Bone marrow (tissue), 2 donors: ENCODE data around the gene CIZ1.
"Not testable (repeated sequence)": the region's sequence is repeated elsewhere in the genome, so short reads cannot be mapped to it uniquely, and the experiment has no call there.

Experiments
- DNase-seq, 2 donors: peaks; one replicate each; lab custom pipeline; 2025; lab: John Stamatoyannopoulos, UW

The CIZ1 gene

GRCh38 chr9:128145951-128146351 is 45.4 kb downstream of the CIZ1 start:
- no peak for DNase-seq

GRCh38 chr9:128145536-128145935 is 45.8 kb downstream of the CIZ1 start:
- DNase-seq, result no peak

- DNase-seq, result no peak
Measured at GRCh38 chr9:128144239-128145181, 46.9 kb downstream of the CIZ1 start.

DNA sequence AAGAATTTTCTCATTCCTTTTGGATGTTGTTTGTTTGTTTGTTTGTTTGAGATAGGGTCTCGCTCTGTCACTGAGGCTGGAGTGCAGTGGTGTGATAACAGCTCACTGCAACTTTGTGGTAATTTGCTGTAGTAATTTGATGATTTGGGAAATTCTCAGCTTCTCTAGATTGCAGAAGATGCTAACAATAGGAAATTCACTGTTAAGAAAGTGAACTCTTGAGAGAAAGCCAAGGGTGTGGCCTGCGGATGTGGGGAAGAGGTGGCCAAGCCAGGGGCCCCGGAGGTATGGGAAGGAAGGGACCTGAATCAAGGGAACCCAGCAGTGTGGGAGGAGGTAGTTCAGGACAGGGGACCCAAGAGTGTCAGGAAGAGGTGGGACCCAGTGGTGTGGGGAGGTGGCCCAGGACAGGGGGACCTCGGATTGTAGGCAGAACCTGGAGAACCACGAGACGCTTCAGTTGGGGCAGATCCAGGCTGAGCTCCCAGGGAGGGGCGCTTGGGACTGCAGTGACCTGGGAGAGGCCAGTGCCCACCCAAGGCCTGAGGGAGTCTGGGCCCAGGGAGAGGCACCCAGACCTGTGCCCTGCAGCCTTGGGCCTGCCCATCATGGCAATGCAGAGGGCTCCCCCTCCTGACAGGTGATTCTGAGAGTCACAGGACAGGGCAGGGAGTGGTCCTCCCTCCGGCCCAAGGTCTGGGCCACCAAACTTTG is 47.7 kb downstream of the CIZ1 start:
- no peak for DNase-seq

DNA sequence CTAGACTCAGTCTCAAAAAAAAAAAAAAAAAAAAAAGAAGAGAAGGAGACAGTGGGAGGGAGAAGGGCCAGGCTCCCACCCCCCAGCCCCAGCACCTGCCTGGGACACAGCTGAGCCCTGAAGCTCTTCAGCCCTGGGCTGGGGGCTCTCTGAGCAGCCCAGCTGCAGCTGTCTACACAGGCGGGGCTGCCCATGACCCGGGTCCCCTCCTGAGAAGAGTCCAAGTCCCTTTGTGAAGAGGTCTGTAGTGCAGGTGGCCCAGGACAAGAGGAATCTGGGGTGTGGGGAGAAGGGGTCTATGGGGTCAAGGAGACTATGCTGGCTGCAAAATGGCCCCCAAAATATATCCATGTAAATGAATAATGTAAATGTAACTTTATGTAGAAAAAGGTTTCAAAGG is 48.8 kb downstream of the CIZ1 start:
- DNase-seq, result no peak

GRCh38 chr9:128142061-128142460 is 49.3 kb downstream of the CIZ1 start:
- DNase-seq, result no peak

DNA sequence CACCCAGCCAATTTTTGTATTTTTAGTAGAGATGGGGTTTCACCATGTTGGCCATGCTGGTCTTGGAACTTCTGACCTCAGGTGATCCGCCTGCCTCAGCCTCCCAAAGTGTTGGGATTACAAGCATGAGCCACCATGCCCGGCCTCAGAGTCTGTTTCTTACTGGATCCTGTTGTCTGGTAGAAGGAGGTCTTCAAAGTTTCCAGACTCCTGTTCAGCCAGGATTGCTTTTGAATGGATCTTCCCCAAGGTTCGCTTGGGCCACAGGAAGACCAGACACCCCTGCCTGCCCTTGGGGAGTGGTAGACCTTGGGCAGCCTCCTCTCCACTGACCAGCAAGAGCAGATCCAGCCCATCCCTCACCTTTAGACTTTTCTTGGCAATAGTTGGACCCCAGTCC is 49.8 kb downstream of the CIZ1 start:
- DNase-seq, result no peak

DNA sequence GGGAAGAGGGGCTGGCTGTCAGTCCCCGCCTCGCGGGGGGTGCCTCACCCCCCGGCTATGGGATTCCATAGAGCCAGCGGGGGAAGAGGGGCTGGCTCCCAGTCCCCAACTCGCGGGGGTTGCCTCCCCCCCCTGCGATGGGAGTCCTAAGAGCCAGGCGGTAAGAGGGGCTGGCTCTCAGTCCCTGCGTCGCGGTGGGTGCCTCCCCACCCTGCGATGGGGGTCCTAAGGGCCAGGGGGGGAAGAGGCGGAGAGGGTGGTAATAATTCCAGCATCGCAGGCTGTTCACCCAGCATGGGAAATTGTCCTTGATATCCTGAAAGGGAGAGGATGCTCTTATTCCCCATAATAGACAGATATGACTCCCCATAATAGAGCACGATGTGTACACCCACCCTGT is 51.8 kb downstream of the CIZ1 start:
- DNase-seq, result no peak

DNA sequence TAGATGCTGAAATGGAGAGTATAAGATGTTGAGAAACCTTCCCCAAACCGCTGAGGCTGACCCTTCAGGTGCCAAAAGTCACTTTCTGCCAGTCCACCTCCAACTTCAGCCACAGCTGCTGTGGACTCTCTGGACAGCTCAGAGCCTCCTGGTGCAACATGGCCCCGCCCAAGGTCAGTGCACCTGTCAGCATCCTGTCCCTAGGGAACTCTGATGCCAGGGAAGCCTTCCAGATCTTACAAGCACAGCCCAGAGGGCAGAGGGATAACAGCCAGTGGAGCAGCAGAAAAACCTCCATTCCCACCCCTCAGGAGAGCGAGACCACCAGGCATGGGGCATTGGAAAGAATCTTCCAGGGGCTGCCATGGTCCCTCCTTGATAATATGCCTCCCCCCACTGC is 53.4 kb downstream of the CIZ1 start:
- no peak for DNase-seq

DNA sequence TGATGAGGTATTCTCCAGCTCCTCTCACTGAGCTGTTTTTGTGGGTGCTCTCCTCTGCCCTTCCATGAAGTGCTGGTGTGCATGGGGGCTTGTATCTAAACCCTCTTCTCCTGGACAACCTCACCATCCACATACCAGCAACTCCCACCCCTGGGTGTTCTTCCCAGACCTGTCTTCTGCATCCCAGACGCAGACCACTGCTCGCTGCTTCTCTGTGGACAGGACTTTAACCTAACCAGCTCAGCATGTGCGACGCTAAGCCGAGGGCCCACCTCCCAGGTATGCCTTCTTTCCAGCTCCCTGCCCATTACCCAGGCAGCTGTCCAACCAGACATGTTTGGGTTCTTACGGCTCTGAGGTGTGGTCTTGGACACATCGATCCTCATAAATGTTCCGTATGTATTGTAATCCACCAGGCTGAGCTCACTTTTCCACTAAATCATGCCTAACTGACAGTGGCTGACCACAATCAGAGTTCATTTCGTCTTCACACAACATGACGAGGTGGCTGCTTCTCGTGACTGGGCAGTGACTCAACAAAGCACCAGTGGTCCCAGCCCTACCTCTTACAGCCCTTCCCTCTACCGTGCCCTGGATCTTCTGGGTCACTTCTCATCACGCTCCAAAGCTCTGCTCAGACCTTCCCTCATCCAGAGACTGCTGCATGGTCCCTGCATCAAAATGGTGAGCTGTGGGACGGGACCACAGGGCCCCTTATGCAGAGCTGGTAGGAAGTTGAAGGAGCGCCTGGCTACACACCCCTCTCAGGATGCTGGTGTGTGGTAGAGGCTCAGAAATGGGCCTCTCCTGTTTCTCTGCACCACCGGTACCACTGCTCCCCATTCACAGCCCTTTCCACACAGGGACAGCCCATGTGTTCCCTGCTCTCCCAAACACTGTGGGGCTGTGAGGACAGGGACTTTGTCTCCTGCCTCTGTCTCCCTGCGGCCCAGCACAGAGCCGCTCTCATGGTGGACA is 54.3 kb downstream of the CIZ1 start:
- no peak for DNase-seq

DNA sequence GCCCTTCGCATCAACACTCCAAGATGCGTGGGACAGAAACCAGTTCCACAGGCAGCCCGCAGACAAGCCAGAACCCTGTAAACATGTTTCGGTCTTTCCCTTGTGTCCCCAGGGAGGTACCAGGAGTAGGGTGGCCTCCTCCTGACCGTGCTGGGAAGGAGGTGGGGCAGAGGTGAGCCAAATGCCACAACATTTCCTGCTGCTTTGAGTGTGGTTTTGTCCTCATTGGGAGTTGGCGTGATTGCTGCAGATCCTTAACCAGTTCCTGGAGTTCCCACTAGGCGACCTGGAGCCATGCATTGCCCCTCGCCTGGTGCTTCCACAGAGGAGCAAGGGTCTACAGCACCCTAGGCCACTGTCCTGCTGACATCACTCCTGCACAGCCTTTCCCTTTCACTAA is 55.8 kb downstream of the CIZ1 start:
- DNase-seq, result not testable (repeated sequence)

GRCh38 chr9:128132139-128132538 is 59.2 kb downstream of the CIZ1 start:
- not testable (repeated sequence) for DNase-seq

GRCh38 chr9:128131346-128131745 is 60.0 kb downstream of the CIZ1 start:
- not testable (repeated sequence) for DNase-seq

DNA sequence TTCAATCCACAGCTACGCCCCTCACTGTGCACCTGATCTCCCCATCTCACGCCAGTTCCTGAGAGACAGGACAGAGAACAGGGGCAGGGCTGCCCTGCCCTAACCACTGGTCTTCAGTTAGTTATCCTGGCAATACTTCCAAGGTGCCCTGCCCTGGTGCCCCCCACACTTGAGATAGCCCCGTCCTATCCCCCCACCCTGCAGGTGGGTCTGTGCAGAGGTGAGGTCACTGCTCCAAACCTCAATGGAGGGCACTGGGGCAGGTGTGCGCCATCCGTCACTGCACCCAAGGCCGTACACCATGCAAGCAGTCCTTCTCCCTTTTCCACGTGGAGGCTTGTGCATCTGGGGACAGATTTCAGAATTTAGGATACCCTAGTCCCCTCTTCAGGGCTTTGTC is 60.7 kb downstream of the CIZ1 start:
- DNase-seq, result not testable (repeated sequence)

GRCh38 chr9:128129976-128130590 is 61.3 kb downstream of the CIZ1 start:
- not testable (repeated sequence) for DNase-seq

DNA sequence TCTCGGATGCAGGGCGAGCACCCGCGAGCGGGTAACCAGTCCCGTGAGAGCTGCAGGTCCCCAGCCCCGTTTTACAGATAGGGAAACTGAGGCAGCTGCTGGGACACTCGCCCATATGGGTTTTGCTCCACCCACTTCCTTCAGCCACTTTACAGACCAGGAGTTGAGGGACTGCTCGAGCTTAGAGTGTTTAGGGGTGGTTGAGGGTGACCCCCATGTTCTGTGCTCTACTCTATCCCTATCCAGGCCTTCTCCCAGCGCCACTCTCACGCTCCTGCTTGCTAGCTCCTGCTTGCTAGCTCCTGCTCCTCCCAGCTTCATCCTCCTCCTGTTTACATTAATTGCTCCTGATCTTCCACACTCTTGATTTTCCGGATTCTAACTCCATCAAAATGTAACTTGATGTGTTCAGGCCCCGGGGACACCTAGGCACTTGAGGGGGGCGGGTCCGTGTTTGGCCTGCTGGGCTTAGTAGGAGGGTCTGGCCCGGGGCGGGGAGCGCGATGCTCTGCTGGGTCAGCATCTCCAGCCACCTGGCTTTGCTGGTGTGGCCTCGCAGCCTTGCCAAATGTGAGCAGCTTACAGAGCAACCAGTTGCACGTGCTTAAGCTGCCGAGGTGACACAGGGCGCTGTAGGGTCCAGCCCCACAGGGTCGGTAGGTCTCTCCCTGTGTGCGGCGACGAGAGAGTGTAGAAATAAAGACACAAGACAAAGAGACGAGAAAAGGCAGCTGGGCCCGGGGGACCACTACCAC is 62.4 kb downstream of the CIZ1 start:
- DNase-seq, result no peak

- peak; percentile 61 to 92 for DNase-seq
Measured at GRCh38 chr9:128127990-128128835, 63.2 kb downstream of the CIZ1 start.

DNA sequence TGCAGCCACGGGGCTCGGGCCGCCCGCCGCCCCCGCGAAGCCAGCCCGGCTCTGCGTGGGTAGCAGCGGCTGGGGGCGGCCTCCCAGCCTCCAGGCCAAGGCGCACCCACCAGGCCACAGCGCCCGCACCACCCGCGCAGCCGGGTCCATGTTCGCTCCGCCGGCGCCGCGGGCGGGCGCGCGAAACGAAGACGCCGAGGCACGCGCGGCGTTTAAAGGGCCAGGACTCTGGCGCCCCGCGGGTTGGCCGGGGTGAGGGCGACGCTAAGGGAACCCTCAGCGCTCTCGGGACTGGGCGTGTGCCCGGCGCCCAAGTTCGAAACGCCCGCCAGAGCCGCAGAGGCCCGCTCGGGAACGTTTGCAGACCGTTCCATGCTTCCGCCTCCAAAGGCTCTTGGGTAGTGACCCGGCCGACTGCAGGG is 63.8 kb downstream of the CIZ1 start, which contains the start of gene PTGES2:
Gene PTGES2, minus strand, starts transcription at position 162 of the 422 bp plus-strand sequence. Its CDS starts 12 bp downstream, at position 150.
- peak; percentile 57 to 75 for DNase-seq

DNA sequence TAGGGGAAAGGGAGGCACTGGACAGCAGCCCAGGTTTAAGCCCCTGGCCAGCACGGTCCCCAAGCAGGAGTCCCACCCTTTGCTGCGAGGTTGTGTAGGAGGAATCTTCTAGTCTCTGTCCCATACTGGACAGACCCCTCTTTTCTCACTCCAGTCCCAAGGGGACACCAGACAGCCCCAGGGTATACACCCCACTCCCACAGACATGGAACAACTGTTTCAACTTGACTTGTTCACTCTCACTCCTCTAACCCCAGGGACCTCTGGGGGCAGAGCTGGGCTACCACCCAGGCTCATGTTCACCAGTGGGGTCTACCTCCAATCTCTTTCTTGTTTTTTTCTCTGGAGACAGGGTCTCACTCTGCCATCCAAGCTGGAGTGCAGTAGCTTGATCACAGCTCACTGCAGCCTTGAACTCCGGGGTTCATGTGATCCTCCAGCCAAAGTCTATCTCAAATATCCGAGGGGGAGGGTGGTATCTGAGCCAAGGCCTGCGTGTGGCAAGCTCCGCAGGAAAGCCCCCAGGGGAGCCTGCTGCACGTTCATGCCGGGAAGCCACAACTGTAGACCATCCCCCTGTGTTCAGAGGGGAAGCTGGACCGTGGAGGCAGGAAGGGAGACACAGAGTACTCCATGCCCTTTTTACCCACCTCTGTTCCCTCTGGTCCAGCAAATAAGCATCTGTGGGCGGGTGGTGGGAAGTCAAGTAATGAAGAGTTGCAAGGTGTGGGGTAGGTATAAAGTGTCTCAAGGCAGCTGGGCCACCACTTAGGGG is 65.6 kb downstream of the CIZ1 start:
- DNase-seq, result no peak
